IMR-90 (cell line): ENCODE measurements around the gene KRTAP3-1.

ENCODE experiments used
- CEBPB ChIP-seq: IDR thresholded peaks from 2 replicates; pipeline ENCODE4 v1.6.1; 2012; ENCODE audit warnings: low read depth, low read length, improper control_type of control experiment
- CTCF ChIP-seq: conservative IDR thresholded peaks from 2 replicates; pipeline ENCODE4 v1.5.1; 2012; ENCODE audit warnings: mild to moderate bottlenecking, low read depth, low read length, improper control_type of control experiment
- ELK1 ChIP-seq: fragments of 150-350 bp; IDR thresholded peaks from 2 replicates; pipeline ENCODE4 v1.6.1; 2016; ENCODE audit warnings: low read depth, mild to moderate bottlenecking, low read length, moderate library complexity, borderline replicate concordance
- MAFK ChIP-seq: IDR thresholded peaks from 2 replicates; pipeline ENCODE4 v1.6.1; 2012; ENCODE audit warnings: low read depth, low read length, improper control_type of control experiment
- MAZ ChIP-seq: IDR thresholded peaks from 2 replicates; pipeline ENCODE4 v1.6.1; 2012; ENCODE audit warnings: low read depth, mild to moderate bottlenecking, low read length, improper control_type of control experiment, moderate library complexity, borderline replicate concordance
- MXI1 ChIP-seq: IDR thresholded peaks from 2 replicates; pipeline ENCODE4 v1.6.1; 2012; ENCODE audit warnings: low read depth, mild to moderate bottlenecking, low read length, moderate library complexity, borderline replicate concordance
- NFE2L2 ChIP-seq: fragments of 150-350 bp; IDR thresholded peaks from 2 replicates; pipeline ENCODE4 v1.6.1; 2016; ENCODE audit warnings: low read depth, mild to moderate bottlenecking, low read length
- POLR2A ChIP-seq: IDR thresholded peaks from 2 replicates; pipeline ENCODE4 v1.6.1; 2012; ENCODE audit warnings: mild to moderate bottlenecking, low read depth, low read length
- RAD21 ChIP-seq: IDR thresholded peaks from 2 replicates; pipeline ENCODE4 v1.6.1; 2012; ENCODE audit warnings: low read length, improper control_type of control experiment
- RCOR1 ChIP-seq: IDR thresholded peaks from 2 replicates; pipeline ENCODE4 v1.6.1; 2012; ENCODE audit warnings: mild to moderate bottlenecking, low read length, improper control_type of control experiment; ENCODE audit not compliant: insufficient replicate concordance
- SMC3 ChIP-seq: fragments of 150-350 bp; IDR thresholded peaks from 2 replicates; pipeline ENCODE4 v1.6.1; 2016; ENCODE audit warnings: low read depth, mild to moderate bottlenecking, antibody characterized with exemption, low read length, moderate library complexity
- USF2 ChIP-seq: fragments of 150-350 bp; IDR thresholded peaks from 2 replicates; pipeline ENCODE4 v1.6.1; 2017; ENCODE audit warnings: mild to moderate bottlenecking, antibody characterized with exemption, low read length, low read depth

GRCh38 chr17:40967582-40967981 is 41.3 kb downstream of the KRTAP3-1 start:
- TF ChIP-seq CTCF (no peak), POLR2A (no peak), NFE2L2 (no peak), USF2 (no peak), RAD21 (no peak), SMC3 (no peak), ELK1 (no peak), MAZ (no peak), RCOR1 (no peak), MAFK (peak; percentile 92), CEBPB (no peak), MXI1 (no peak)
